GM18519 (cell line): Measurements from ENCODE around the gene DAB2.
"Not testable (repeated sequence)": the region's sequence is repeated elsewhere in the genome, so short reads cannot be mapped to it uniquely, and the experiment has no call there.

Experiments used
- ATAC-seq: cut with Tn5 transposase; IDR thresholded peaks from one replicate; pipeline ENCODE4 v1.9.1; 2021; ENCODE audit warnings: mild to moderate bottlenecking, moderate library complexity; ENCODE audit not compliant: unreplicated experiment, low FRiP score

The DAB2 gene

GRCh38 chr5:39353717-39354399, 70.9 kb downstream of the DAB2 start:
- ATAC-seq: no peak

- ATAC-seq: no peak
These were observed 71.8 kb downstream of the DAB2 start for GRCh38 chr5:39352951-39353350.

DNA sequence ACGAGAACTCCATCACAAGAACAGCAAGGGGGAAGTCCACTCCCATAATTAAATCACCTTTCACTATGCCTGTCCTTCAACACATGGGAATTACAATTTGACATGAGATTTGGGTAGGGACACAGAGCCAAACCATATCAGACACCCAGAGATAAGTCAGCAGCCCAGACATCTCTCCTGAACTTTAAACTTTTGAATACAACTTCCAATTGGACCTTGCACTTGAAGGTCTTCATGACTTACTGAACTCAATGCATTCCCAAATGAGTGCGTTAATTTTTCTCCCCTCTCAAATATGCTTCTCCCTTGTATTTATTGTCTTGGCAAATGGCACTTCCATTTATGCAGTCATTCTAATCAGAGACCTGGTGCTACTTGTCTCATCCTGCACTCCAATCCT, 72.6 kb downstream of the DAB2 start:
- no peak for ATAC-seq

GRCh38 chr5:39349484-39349883, 75.3 kb downstream of the DAB2 start:
- ATAC-seq: no peak

DNA sequence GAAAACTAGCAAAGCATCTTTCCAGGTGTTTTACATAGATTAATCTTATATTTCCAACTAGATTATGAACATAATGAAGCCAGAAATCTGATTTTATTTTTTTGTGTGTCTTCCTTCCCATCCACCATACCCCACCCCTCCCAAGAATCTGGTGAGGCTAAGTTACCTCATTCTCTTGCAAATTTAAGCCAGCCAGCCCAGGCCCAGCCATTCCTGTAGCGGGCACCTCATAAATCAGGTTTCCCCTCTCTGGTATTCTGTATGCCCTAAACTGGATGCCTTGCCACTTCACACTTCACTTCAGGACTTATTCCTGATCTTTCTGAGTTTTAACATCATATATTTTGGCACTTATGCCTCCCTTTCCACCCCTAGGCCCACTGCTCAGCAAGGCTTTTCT, 82.3 kb downstream of the DAB2 start:
- ATAC-seq: no peak

GRCh38 chr5:39341896-39342295, 82.9 kb downstream of the DAB2 start:
- ATAC-seq: no peak

- no peak for ATAC-seq
These were observed 84.3 kb downstream of the DAB2 start for GRCh38 chr5:39340506-39340905.

DNA sequence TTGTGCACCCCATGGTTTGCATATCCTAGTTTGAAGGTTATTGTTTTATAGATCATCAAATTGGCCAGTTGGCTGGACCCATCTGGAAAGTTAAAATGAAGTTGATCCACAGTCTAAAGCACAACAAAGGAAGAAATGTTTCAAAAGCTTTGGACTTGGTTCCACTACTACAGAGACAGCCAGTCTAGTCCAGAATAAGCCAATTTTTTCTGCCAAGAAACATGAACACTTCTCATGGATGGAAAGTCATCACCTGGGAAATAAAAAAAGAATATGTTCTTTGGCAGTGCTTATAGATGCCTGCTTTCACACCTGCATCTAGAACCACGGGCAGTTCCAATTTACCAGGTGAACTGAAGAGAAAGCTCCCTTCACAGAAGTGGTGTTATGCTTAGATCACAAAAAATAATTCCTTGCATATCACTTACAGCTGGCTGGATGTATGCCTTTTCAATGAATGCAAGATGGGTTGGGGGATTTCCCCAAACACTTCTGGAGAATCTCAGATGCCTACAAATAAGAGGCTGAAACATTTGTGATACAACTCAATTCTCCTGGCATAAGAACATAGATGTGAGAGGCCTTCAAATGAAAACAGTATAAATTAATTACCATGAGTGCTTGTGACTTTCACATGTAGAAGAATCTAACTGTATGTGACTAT, 87.4 kb downstream of the DAB2 start:
- no peak for ATAC-seq

GRCh38 chr5:39334296-39334695, 90.5 kb downstream of the DAB2 start:
- ATAC-seq: not testable (repeated sequence)

- ATAC-seq: no peak
These were observed 91.7 kb downstream of the DAB2 start for GRCh38 chr5:39333104-39333503.

GRCh38 chr5:39331861-39332381, 92.9 kb downstream of the DAB2 start:
- no peak for ATAC-seq

DNA sequence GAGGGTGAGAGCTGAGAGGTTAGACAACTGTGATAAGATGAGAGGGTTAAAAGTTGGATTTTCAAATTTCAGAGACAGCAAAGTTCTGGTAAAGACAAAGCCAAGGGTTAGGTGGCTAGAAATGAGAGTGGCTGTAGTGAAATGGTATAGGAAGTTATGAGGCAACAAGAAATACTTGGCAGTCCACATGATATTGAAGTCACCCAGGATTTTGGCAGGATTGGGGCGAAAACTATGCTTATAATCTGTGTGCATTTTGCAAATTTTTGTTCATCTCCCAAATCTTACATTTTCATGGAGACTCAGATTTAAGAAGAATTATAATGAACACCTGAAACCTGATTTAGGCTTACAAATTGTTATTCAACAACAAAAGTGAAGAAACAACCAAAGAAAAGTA, 96.0 kb downstream of the DAB2 start:
- no peak for ATAC-seq

DNA sequence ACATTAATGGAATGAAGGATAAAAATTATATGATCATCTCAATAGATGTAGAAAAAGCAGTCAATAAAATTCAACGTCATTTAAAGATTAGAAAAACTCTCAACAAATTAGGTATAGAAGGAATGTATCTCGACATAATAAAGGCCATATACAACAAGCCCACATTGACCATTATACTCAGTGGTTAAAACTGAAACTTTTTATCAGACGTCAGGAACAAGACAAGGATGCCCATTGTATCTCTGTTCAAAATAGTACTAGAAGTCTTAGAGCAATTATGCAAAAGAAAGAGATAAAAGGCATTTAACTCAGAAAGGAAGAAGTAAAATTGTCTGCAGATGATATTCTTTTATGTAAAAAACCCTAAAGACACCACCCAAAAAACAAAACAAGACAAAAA, 101.2 kb downstream of the DAB2 start:
- ATAC-seq: no peak
